DMS 273 (cell line): ENCODE results near the gene PCBP2.

Experiments used
- DNase-seq: peaks from one replicate; lab custom pipeline; 2025; ENCODE audit not compliant: unreplicated experiment; lab: John Stamatoyannopoulos, UW

The PCBP2 gene

GRCh38 chr12:53506881-53507602, 55.1 kb downstream of the PCBP2 start, which contains the start of gene NPFF:
NPFF (minus strand) TSS chr12:53507484; CDS start chr12:53507474, 10 bp downstream.
- no peak for DNase-seq

- DNase-seq: no peak
Measured at GRCh38 chr12:53507603-53507885, 55.6 kb downstream of the PCBP2 start.

- peak; percentile 87 for DNase-seq
Measured at GRCh38 chr12:53508534-53509170, 56.8 kb downstream of the PCBP2 start.

- no peak for DNase-seq
Measured at GRCh38 chr12:53510181-53510812, 58.4 kb downstream of the PCBP2 start.

DNA sequence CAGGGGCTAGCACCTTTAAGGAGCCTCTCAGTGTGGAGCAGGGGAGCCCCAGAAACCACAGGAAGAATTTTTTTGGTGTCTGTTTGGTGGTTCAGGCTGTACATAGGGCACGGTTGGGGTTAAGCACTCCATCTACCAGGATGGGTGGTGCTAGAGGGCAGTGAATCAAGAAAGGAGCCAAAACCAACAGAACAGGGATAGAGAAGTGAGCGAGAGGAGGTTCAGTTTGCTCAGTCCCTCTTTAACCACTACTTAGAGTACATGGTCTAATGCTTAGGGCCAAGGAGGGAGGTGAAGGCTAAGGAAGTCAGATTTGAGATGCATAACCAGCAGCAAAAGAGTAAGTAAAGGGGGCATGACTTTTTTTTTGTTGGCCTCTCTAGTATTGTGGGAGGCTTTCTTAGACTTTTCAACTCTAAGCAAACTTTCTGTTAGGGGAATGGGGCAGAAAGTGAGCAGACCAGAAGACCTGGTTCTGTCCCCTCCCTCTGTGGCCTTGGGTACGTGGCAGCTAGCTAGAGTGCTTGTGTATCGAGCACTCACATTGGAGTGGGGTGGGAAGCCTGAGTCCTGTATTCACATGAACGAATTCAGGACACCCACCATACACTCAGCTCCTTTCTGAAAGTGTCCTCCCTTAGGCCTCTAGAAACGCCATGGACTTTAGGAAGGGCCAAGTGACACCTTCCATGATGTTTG, 62.0 kb downstream of the PCBP2 start:
- DNase-seq: no peak

DNA sequence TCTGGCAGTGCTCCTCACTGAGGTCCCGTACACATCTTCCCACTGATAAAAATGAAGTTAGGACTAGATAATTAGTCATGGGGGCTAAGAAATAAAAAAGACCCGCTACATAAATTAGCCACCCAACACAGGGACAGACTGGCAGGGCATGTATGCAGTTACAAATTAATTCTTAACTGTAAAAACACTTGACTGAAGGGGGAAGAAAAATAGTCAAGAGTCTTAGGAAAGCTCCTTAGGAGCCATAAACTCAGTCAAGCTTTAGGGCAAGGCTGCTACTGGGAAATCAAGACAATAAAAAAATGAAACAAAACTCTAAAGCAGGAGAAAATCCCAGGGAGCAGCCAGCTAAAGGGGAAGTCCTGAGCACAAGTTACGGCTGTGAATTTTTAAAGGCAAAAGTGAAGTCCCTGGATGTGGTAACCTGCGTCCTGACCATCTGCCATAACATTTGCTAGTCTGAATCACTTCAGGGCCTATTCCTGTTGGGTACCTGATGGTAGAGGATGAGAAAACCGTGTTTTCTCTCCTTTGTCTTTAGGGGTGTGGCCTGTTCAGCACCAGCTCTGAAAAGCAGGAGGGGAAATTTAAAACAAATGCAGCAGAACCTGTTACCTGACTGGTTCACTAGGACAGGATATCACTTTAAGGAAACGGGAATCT, 62.9 kb downstream of the PCBP2 start:
- DNase-seq: peak; percentile 74

DNA sequence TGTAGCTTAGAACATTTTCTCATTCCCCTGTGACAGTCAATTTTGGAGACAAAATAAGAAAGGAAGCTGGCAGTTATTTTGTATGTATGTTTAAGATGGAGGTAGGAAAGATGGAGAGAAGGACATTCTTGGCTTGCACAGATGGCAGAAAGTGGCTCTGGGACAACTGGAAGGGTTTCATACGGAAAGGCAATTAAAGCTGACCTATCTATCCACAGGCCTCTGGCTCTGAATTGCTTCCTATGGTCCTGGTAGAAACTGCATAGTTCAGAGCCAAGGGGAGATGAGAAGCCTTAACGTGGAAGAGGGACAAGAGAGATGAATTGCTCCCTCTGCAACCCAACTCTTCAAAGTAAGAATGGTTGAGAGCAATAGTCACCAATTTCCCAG, 63.4 kb downstream of the PCBP2 start:
- DNase-seq: no peak

GRCh38 chr12:53516758-53517455, 65.0 kb downstream of the PCBP2 start:
- DNase-seq: no peak

DNA sequence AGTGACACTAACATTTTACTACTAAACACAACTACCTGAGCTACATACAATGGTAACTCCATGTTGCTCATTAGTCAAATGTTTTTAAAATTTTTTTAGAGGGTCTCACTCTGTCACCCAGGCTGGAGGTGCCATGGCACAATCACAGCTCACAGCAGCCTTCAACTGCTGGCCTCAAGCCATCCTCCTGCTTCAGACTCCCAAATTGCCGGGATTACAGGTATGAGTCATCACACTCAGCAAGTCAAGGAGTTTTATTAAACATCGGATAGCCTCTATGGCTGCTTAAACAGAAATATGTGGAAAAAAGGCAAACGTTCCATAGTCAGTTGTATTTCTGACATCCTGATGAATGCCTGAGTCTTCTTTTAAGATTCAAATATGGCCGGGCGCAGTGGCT, 66.5 kb downstream of the PCBP2 start:
- no peak for DNase-seq

GRCh38 chr12:53523131-53523530, 71.2 kb downstream of the PCBP2 start:
- no peak for DNase-seq

- no peak for DNase-seq
Measured at GRCh38 chr12:53524476-53524875, 72.6 kb downstream of the PCBP2 start.

DNA sequence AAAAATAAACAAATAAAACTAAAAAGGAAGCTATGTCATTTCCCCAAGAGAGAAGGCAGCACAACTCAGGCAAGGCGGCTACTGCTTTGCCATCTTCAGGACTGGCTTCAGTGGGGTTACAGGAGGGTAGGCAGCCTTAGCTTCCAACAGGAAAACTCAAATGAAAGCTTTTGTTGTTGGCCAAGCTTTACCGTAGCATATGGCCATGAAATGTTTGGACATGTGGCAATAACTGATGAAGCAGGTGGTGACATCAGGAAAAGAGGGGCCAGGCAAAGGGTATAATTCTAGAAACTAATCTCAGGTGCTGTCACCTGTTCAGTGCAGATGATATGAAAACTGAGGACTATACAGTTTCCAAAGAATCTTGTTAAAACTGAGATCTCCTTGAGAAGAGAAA, 78.2 kb downstream of the PCBP2 start:
- peak; percentile 84 for DNase-seq
